HEK293 (cell line): ENCODE measurements around the gene B4GALT1.
"Not testable (repeated sequence)": the region's sequence is repeated elsewhere in the genome, so short reads cannot be mapped to it uniquely, and the experiment has no call there.

Experiments used
- CTCF ChIA-PET: fragments of 350-600 bp; formaldehyde crosslinking; extraction: SDS; loops from one replicate; lab custom pipeline; 2021; ENCODE audit warnings: antibody characterized with exemption; lab: Yijun Ruan, JAX
- POLR2A ChIA-PET: fragments of 300-600 bp; formaldehyde crosslinking; extraction: SDS; loops from one replicate; lab custom pipeline; 2020; ENCODE audit warnings: antibody characterized with exemption, inconsistent platforms; lab: Yijun Ruan, JAX
- H3K27ac ChIP-seq: fragments of 200-500 bp; sonication (Bioruptor generic); 2 replicates; pipeline ENCODE4 v1.5.1; 2014; ENCODE audit warnings: low read depth, low read length, control low read depth, inconsistent platforms; ENCODE audit errors: extremely low read depth
- H3K36me3 ChIP-seq, 2 experiments: fragments of 200-500 bp in 1 of 2; sonication (Bioruptor generic) in 1 of 2; 1 replicate in 1 of 2; 2 replicates in 1 of 2; pipeline ENCODE4 v1.5.1; 2014 to 2017; ENCODE audit warnings: inconsistent platforms in 2 of 2, low read length in 2 of 2; ENCODE audit not compliant: control insufficient read depth in 2 of 2, insufficient read depth in 1 of 2
- H3K4me1 ChIP-seq: fragments of 200-500 bp; sonication (Bioruptor generic); 2 replicates; pipeline ENCODE4 v1.5.1; 2014; ENCODE audit warnings: mild to moderate bottlenecking, low read length, inconsistent platforms; ENCODE audit not compliant: control insufficient read depth, insufficient read depth
- H3K4me3 ChIP-seq: 2 replicates; pipeline ENCODE4 v1.5.1; 2011; ENCODE audit warnings: low read depth, mild to moderate bottlenecking, control low read depth, low read length, moderate library complexity
- H3K9me3 ChIP-seq: fragments of 200-500 bp; sonication (Bioruptor generic); 2 replicates; pipeline ENCODE4 v1.5.1; 2014; ENCODE audit warnings: low read depth, low read length, inconsistent platforms; ENCODE audit not compliant: control insufficient read depth, insufficient read depth
- INSM2 ChIP-seq: fragments of 450-650 bp; formaldehyde crosslinking; IDR thresholded peaks from 2 replicates; pipeline ENCODE4 v1.5.1; 2016; ENCODE audit warnings: missing biosample characterization, missing genetic modification characterization
- KLF7 ChIP-seq: fragments of 450-650 bp; formaldehyde crosslinking; IDR thresholded peaks from 2 replicates; pipeline ENCODE4 v1.5.1; 2016; ENCODE audit warnings: missing biosample characterization, missing genetic modification characterization, borderline replicate concordance
- KLF9 ChIP-seq: fragments of 450-650 bp; formaldehyde crosslinking; IDR thresholded peaks from 2 replicates; pipeline ENCODE4 v1.5.1; 2016; ENCODE audit warnings: missing biosample characterization, missing genetic modification characterization, low read depth
- PRDM1 ChIP-seq: fragments of 450-650 bp; formaldehyde crosslinking; IDR thresholded peaks from 2 replicates; pipeline ENCODE4; 2016; ENCODE audit warnings: missing biosample characterization, missing genetic modification characterization
- TCF7L2 ChIP-seq: IDR thresholded peaks from 2 replicates; pipeline ENCODE4 v1.6.1; 2011; ENCODE audit warnings: low read depth, mild to moderate bottlenecking, inconsistent platforms, low read length, moderate library complexity, borderline replicate concordance
- ZBTB7A ChIP-seq: fragments of 450-650 bp; formaldehyde crosslinking; IDR thresholded peaks from 2 replicates; pipeline ENCODE4 v1.5.1; 2016; ENCODE audit warnings: low read depth, missing biosample characterization, missing genetic modification characterization
- ZNF114 ChIP-seq: fragments of 450-650 bp; formaldehyde crosslinking; IDR thresholded peaks from 2 replicates; pipeline ENCODE4 v1.5.0; 2017; ENCODE audit warnings: missing biosample characterization, missing genetic modification characterization
- ZNF146 ChIP-seq: fragments of 450-650 bp; formaldehyde crosslinking; IDR thresholded peaks from 2 replicates; pipeline ENCODE4 v1.5.1; 2016; ENCODE audit warnings: missing biosample characterization, missing genetic modification characterization
- ZNF169 ChIP-seq: fragments of 450-650 bp; formaldehyde crosslinking; IDR thresholded peaks from 2 replicates; pipeline ENCODE4 v1.5.1; 2016; ENCODE audit warnings: missing biosample characterization, missing genetic modification characterization
- ZNF354C ChIP-seq: fragments of 450-650 bp; formaldehyde crosslinking; IDR thresholded peaks from 2 replicates; pipeline ENCODE4 v1.5.1; 2016; ENCODE audit warnings: missing biosample characterization, missing genetic modification characterization, low read depth, borderline replicate concordance
- ZNF37A ChIP-seq: fragments of 450-650 bp; IDR thresholded peaks from 2 replicates; pipeline ENCODE4 v1.5.1; 2018; ENCODE audit warnings: missing biosample characterization, missing genetic modification characterization
- ZNF596 ChIP-seq: fragments of 450-650 bp; IDR thresholded peaks from 2 replicates; pipeline ENCODE4 v1.5.0; 2018; ENCODE audit warnings: missing biosample characterization, mild to moderate bottlenecking, missing genetic modification characterization, moderate library complexity
- ZNF639 ChIP-seq: fragments of 450-650 bp; formaldehyde crosslinking; IDR thresholded peaks from 2 replicates; pipeline ENCODE4 v1.5.1; 2016; ENCODE audit warnings: missing biosample characterization, missing genetic modification characterization
- ZSCAN5A ChIP-seq: fragments of 450-650 bp; formaldehyde crosslinking; IDR thresholded peaks from 2 replicates; pipeline ENCODE4 v1.5.1; 2016; ENCODE audit warnings: missing biosample characterization, missing genetic modification characterization

The B4GALT1 gene

GRCh38 chr9:33092634-33093033, 74.5 kb downstream of the B4GALT1 start:
- H3K36me3 ChIP-seq = no peaks in the 10 kb centered on the region
- TF ChIP-seq KLF7 (tag by site-specific recombination) (no peak), ZBTB7A (tag by site-specific recombination) (no peak), ZNF169 (tag by site-specific recombination) (no peak), ZNF596 (tag by site-specific recombination) (no peak), ZNF146 (tag by site-specific recombination) (no peak), ZNF37A (tag by site-specific recombination) (no peak), KLF9 (tag by site-specific recombination) (no peak), TCF7L2 (no peak), ZNF354C (tag by site-specific recombination) (no peak)
- POLR2A ChIA-PET = no interaction called here
- H3K4me3 ChIP-seq = no peak overlapping the region
- H3K9me3 ChIP-seq = no peaks in the 10 kb centered on the region
- no peaks in the 10 kb centered on the region for H3K4me1 ChIP-seq
- H3K27ac ChIP-seq = no peak overlapping the region
- CTCF ChIA-PET = no interaction called here

- H3K4me3 ChIP-seq, H3K36me3 ChIP-seq, H3K4me1 ChIP-seq, H3K27ac ChIP-seq, H3K9me3 ChIP-seq: not testable (repeated sequence)
- CTCF ChIA-PET = interaction anchor here (1.1 to 1.2 kb wide), 2 partner anchors 12 to 129 kb away, joined by 3 to 5 read pairs; no protein-coding TSS in a partner anchor
- POLR2A ChIA-PET = interaction anchor here (0.7 kb wide), 1 partner anchor 36 kb away, joined by 5 read pairs; no protein-coding TSS in a partner anchor
Observed at GRCh38 chr9:33085672-33086071, 81.5 kb downstream of the B4GALT1 start.

GRCh38 chr9:33082538-33083326, 84.4 kb downstream of the B4GALT1 start:
- CTCF ChIA-PET = interaction anchor here (0.5 to 1.5 kb wide), 8 partner anchors 73 to 152 kb away, joined by 3 to 8 read pairs (median 4); partner anchors contain the start of gene B4GALT1
- TF ChIP-seq ZNF639 (tag by site-specific recombination) (no peak), ZSCAN5A (tag by site-specific recombination) (no peak), INSM2 (tag by site-specific recombination) (no peak)
- POLR2A ChIA-PET = no interaction called here

GRCh38 chr9:33082128-33082527, 85.0 kb downstream of the B4GALT1 start:
- ChIA-PET POLR2A (no interaction called here), CTCF (interaction anchor here (0.5 to 1.5 kb wide), 8 partner anchors 74 to 152 kb away, joined by 3 to 8 read pairs (median 4); partner anchors contain the start of gene B4GALT1)
- H3K27ac ChIP-seq = no peak overlapping the region
- no peaks in the 10 kb centered on the region for H3K4me1 ChIP-seq
- no peak for TF ChIP-seq ZNF114
- peak; percentile 29; the same call in 1 of the 2 replicates for TF ChIP-seq PRDM1
- H3K36me3 ChIP-seq = no peaks in the 10 kb centered on the region
- no peaks in the 10 kb centered on the region for H3K9me3 ChIP-seq
- no peak overlapping the region for H3K4me3 ChIP-seq

More at GRCh38 chr9:33082538-33083326, 84.4 kb downstream of the B4GALT1 start:
- H3K4me1 ChIP-seq = no peaks in the 10 kb centered on the region
- no peaks in the 10 kb centered on the region for H3K9me3 ChIP-seq
- H3K4me3 ChIP-seq = no peak overlapping the region
- no peaks in the 10 kb centered on the region for H3K36me3 ChIP-seq
- H3K27ac ChIP-seq = no peak overlapping the region
